Smooth muscle cell (in vitro differentiated cells): ENCODE data around the gene MOBP. TPM values are rescaled to one million over a fixed set of nuclear protein-coding genes. Genes with fewer than 3 reads are reported as not detected.

Experiments
- DNase-seq: peaks from one replicate; lab custom pipeline; 2025; ENCODE audit not compliant: unreplicated experiment; lab: John Stamatoyannopoulos, UW
- H2AFZ ChIP-seq: fragments of 200-600 bp; sonication (generic); 2 replicates; pipeline ENCODE4 v1.6.0; 2016; ENCODE audit warnings: antibody characterized with exemption, low read depth, mild to moderate bottlenecking
- H3F3A ChIP-seq: fragments of 200-600 bp; sonication (generic); 2 replicates; pipeline ENCODE4 v1.6.0; 2017; ENCODE audit warnings: antibody characterized with exemption, low read depth
- H3K27ac ChIP-seq: fragments of 200-600 bp; sonication (generic); 2 replicates; pipeline ENCODE4 v1.5.1; 2016; ENCODE audit warnings: low read depth, mild to moderate bottlenecking
- H3K27me3 ChIP-seq: fragments of 200-600 bp; sonication (generic); 2 replicates; pipeline ENCODE4 v1.6.1; 2016; ENCODE audit warnings: low read depth, mild to moderate bottlenecking
- H3K36me3 ChIP-seq: fragments of 200-600 bp; sonication (generic); 2 replicates; pipeline ENCODE4 v1.5.1; 2016; ENCODE audit warnings: low read depth
- H3K4me1 ChIP-seq: fragments of 200-600 bp; sonication (generic); 2 replicates; pipeline ENCODE4 v1.5.1; 2016; ENCODE audit warnings: low read depth
- H3K4me2 ChIP-seq: fragments of 200-600 bp; sonication (generic); 2 replicates; pipeline ENCODE4 v1.6.0; 2016; ENCODE audit warnings: mild to moderate bottlenecking
- H3K4me3 ChIP-seq: fragments of 200-600 bp; sonication (generic); 2 replicates; pipeline ENCODE4 v1.5.1; 2016; ENCODE audit warnings: mild to moderate bottlenecking
- H3K79me2 ChIP-seq: fragments of 200-600 bp; sonication (generic); 2 replicates; pipeline ENCODE4 v1.6.0; 2016; ENCODE audit warnings: low read depth, mild to moderate bottlenecking
- H3K9ac ChIP-seq: fragments of 200-600 bp; sonication (generic); 2 replicates; pipeline ENCODE4 v1.6.0; 2016; ENCODE audit warnings: low read depth
- H3K9me3 ChIP-seq: fragments of 200-600 bp; sonication (generic); replicated peaks from 2 replicates; pipeline ENCODE4 v1.5.1; 2016; ENCODE audit warnings: low read depth
- H4K20me1 ChIP-seq: fragments of 200-600 bp; sonication (generic); 2 replicates; pipeline ENCODE4 v1.6.0; 2016; ENCODE audit warnings: low read depth
- CTCF ChIP-seq: fragments of 200-600 bp; sonication (generic); IDR thresholded peaks from 2 replicates; pipeline ENCODE4 v1.5.1; 2017; ENCODE audit warnings: borderline replicate concordance, mild to moderate bottlenecking, antibody characterized with exemption; ENCODE audit not compliant: insufficient read depth, poor library complexity, severe bottlenecking
- WGBS: methylation state at CpG from one replicate; pipeline ENCODE4 v1.1.7; 2016; ENCODE audit warnings: low lambda C conversion rate; 5-methylcytosine and 5-hydroxymethylcytosine counted together
- polyA plus RNA-seq: library from polyadenylated mRNA; unstranded; fragments of >200 nt; fragmentation: Nextera tagmentation; extraction: Ambion mirVana; gene quantifications from 2 replicates; pipeline ENCODE4 v1.2.1, GENCODE V29; 2016
- total RNA-seq: library from RNA; depleted of rRNA; stranded (reverse); fragments of >200 nt; gene quantifications from 2 replicates; pipeline ENCODE4 v1.2.3, GENCODE V29; 2014

The MOBP gene
- total and polyA plus RNA-seq, 2 experiments from 2014 or later: not detected

DNA sequence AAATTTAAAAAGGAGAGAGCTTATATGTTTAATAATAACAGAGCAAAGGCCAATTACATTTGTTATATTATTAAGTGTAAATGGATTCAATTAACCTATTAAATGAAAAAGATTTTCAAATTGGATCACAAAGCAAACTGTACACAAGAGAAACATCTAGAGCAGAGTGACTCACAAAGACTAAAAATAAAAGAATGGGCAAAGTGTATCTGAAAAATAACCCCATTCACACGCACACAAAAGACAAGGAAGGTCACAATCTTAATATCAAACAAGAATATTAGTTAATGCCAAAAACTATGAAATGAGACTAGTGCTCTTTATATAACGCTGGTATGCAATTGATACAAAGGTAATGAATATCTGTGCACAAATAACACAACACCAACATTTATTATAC is 65.7 kb downstream of the MOBP start:
- Histone ChIP-seq H3F3A (peaks cover 8% of the 10 kb centered on the region), H3K4me2 (no peak overlapping the region), H4K20me1 (no peaks in the 10 kb centered on the region), H3K9ac (no peak overlapping the region), H3K4me3 (no peak overlapping the region), H3K27ac (no peak overlapping the region), H2AFZ (no peak overlapping the region), H3K9me3 (no peaks in the 10 kb centered on the region), H3K4me1 (no peaks in the 10 kb centered on the region), H3K36me3 (no peaks in the 10 kb centered on the region), H3K27me3 (no peaks in the 10 kb centered on the region), H3K79me2 (no peaks in the 10 kb centered on the region)
- TF ChIP-seq CTCF: no peak
- no peak for DNase-seq
- WGBS: 41% methylated on average over 2 of the region's 2 CpGs

DNA sequence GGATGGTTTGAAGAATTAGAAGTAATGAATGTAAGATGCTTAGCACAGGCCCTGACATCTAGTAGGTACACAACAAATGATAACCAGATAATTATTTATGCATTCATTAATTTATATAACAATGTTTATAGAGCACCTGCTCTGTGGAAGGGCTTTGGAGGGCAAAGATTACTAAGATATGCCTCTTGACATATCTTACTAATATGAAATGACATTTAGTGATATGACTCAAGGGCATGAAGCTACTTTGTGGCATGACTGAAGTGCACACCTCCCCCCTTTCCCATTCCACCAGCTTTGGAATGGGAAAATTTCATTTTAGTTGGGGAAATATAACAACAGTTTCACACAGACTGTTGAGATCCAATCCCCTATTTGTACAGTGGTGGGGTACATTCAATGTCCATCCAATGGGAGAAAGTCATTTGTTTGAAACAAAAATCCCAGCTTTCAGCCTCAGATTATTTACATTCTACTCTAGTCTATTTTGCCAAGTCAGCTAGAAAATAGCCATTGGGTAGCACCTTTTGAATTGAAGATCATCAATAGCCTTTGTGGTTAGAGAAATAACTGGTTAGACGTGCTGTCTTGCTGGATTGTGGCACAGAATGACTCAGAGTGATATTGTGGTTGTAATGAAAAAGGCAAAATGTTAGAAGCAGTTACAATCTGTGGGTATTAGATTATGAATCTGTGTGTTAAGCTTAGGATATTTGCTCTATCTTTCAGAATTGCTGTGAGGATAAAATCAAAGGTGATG is 72.9 kb downstream of the MOBP start:
- Histone ChIP-seq H3K9me3 (no peaks in the 10 kb centered on the region), H3K4me3 (no peak overlapping the region), H3K79me2 (no peaks in the 10 kb centered on the region), H3K36me3 (no peaks in the 10 kb centered on the region), H3K4me2 (no peak overlapping the region), H3K9ac (no peak overlapping the region), H4K20me1 (no peaks in the 10 kb centered on the region), H3F3A (no peaks in the 10 kb centered on the region), H3K27me3 (no peaks in the 10 kb centered on the region), H3K27ac (no peak overlapping the region), H3K4me1 (no peaks in the 10 kb centered on the region), H2AFZ (no peak overlapping the region)
- WGBS: 26% methylated on average over 1 of the region's 1 CpG
- no peak for TF ChIP-seq CTCF
- DNase-seq: no peak

DNA sequence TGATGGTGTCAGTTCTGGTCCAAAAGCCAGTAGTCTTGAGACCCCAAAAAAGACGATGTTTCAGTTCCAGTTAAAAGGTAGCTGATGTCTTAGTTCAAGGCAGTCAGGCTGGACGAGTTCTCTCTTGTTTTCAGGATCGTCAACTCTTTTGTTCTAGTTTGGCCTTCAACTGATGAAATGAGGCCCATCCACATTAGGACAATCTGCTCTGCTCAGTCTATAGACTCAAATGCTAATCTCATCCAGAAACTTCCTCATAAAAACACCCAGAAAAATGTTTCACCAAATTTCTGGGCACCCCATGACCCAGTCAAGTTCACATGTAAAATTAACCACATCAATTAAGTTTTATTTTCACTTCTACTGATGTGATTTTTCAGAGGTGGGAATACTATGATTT is 74.0 kb downstream of the MOBP start:
- Histone ChIP-seq H2AFZ (no peak overlapping the region), H3K4me1 (no peaks in the 10 kb centered on the region), H3K27ac (no peak overlapping the region), H3K9ac (no peak overlapping the region), H3K36me3 (no peaks in the 10 kb centered on the region), H3K4me3 (no peak overlapping the region), H4K20me1 (no peaks in the 10 kb centered on the region), H3F3A (no peaks in the 10 kb centered on the region), H3K79me2 (no peaks in the 10 kb centered on the region), H3K4me2 (no peak overlapping the region), H3K27me3 (no peaks in the 10 kb centered on the region), H3K9me3 (no peaks in the 10 kb centered on the region)
- 81% methylated on average over 3 of the region's 3 CpGs for WGBS
- TF ChIP-seq CTCF: no peak
- DNase-seq: no peak

GRCh38 chr3:39541917-39542329 is 74.4 kb downstream of the MOBP start:
- Histone ChIP-seq H4K20me1 (no peaks in the 10 kb centered on the region), H2AFZ (peak overlapping the region; percentile 78)
- no peak for DNase-seq

More at GRCh38 chr3:39541917-39542329, 74.4 kb downstream of the MOBP start:
- Histone ChIP-seq H3K36me3 (no peaks in the 10 kb centered on the region), H3K4me1 (no peaks in the 10 kb centered on the region), H3K9ac (no peak overlapping the region), H3K27ac (no peak overlapping the region), H3K9me3 (no peaks in the 10 kb centered on the region), H3K4me2 (peak overlapping the region; percentile 76), H3F3A (no peaks in the 10 kb centered on the region), H3K27me3 (no peaks in the 10 kb centered on the region), H3K79me2 (no peaks in the 10 kb centered on the region), H3K4me3 (peak overlapping the region; percentile 34)
- peak; percentile 59 for TF ChIP-seq CTCF
- 40% methylated on average over 5 of the region's 5 CpGs for WGBS
